GM19468 (cell line): ENCODE results near the gene NXF1.
"Not testable (repeated sequence)": the region's sequence is repeated elsewhere in the genome, so short reads cannot be mapped to it uniquely, and the experiment has no call there.

Experiments
- ATAC-seq: cut with Tn5 transposase; IDR thresholded peaks from one replicate; pipeline ENCODE4 v1.9.1; 2021; ENCODE audit warnings: mild to moderate bottlenecking, moderate library complexity, moderate number of reproducible peaks; ENCODE audit not compliant: unreplicated experiment; ENCODE audit errors: extremely low read depth

The NXF1 gene

GRCh38 chr11:62788991-62789390 is 16.2 kb downstream of the NXF1 start:
- no peak for ATAC-seq

GRCh38 chr11:62787005-62787759 is 18.1 kb downstream of the NXF1 start, which contains the start of gene TMEM179B:
Gene TMEM179B, plus strand, starts transcription at chr11:62787402. Its CDS starts 30 bp downstream, at chr11:62787432.
- ATAC-seq, result peak; percentile 20

DNA sequence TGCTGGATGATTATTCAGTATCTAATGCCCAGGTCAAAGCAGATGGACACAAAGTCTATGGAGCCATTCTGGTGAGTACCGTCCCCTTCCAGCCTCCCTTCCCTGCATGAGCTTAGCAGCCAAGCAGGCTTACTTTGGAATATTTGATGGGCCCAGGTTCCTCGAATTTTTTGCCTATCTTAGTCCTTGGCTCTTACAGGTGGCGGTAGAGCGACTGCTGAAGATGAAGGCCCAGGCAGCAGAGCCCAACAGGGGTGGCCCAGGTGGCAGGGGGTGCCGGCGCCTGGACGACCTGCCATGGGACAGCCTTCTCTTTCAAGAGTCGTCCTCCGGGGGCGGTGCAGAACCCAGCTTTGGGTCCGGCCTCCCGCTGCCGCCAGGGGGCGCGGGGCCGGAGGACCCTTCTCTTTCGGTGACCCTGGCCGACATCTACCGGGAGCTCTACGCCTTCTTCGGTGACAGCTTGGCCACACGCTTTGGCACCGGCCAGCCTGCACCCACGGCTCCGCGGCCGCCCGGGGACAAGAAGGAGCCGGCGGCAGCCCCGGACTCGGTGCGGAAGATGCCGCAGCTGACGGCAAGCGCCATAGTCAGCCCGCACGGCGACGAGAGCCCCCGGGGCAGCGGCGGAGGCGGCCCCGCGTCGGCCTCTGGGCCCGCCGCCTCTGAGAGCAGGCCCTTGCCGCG is 18.8 kb downstream of the NXF1 start:
- ATAC-seq, result no peak

- no peak for ATAC-seq
These were observed 22.5 kb downstream of the NXF1 start for GRCh38 chr11:62782753-62783152.

GRCh38 chr11:62778441-62778840 is 26.8 kb downstream of the NXF1 start:
- ATAC-seq, result no peak

GRCh38 chr11:62777389-62777788 is 27.9 kb downstream of the NXF1 start:
- ATAC-seq, result no peak

DNA sequence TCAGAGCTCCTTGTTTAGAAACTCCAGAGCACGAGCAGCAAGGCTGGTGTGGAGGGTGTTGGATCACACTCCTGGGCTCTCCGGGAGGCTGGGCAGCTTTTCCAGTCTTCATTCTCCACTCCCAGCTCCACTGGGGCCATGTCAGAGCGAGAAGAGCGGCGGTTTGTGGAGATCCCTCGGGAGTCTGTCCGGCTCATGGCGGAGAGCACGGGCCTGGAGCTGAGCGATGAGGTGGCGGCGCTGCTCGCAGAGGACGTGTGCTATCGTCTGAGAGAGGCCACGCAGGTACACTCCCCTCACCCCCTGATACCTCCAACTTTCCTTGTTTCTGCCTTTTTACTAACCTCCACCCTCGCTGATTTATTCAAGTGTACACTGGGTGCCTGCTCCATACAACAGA is 29.6 kb downstream of the NXF1 start:
- no peak for ATAC-seq

DNA sequence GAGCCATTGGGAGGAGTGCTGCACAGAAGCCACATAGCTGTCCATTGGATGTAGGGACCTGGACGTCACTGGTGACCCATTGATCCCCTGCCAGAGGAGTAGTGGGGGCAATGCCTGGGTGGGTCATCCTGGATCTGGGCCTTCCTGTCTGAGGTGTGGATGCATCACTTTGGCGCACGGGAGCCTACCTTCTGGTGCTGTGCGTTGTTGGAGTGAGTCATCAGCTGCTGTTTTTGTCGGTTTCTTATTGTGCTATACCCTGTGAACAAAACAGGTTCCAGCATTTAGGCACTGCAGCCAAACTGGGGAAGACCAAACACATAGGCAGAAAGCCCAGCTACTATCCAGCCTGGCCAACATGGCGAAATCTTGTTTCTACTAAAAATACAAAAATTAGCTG is 30.8 kb downstream of the NXF1 start:
- no peak for ATAC-seq

DNA sequence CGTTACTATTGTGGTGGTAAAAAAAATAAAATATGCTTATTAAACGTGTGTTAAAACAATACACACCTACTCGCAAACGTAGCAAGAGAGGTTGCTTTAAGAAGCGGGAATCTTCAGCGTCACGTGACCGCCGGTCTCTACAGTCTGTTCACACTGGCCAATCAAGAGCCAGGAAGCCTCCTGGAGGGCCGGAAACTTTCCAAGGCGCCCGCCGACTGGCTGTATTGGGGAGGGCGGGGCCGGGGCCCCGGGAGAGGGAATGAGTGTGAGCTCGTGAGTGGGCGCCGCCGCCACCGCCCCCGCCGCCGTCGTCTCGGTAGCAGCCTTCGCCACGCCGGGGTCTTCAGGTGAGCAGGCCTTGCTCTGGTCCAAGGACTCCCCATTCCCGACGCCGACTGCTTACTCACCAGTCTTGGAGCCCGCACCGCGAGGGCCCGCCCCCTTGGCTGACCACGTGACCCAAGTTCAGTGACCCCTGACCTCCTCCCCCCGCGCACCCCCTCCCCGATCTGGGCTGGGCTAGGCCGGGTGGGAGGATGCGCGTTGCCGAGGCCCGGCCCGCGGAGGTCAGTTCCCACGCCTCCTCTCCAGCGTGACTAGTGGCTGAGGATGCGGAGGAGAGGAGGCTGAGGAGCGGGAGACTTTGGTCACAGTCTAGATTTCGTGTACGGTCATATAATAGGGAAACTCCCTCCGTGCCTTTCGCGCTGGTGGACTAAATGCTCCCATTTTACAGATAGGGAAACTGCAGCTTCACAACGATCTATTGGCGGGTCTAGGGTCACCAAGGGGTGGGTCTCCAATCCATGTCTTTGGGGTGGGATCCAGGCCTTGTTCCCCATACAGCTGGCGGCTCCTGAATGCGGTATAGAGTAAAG is 33.9 kb downstream of the NXF1 start, which contains the start of gene TAF6L:
Gene TAF6L (plus strand): TSS at position 253 of the 878 bp plus-strand sequence. CDS start 4,388 bp downstream, outside the sequence.
- ATAC-seq, result peak; percentile 33

DNA sequence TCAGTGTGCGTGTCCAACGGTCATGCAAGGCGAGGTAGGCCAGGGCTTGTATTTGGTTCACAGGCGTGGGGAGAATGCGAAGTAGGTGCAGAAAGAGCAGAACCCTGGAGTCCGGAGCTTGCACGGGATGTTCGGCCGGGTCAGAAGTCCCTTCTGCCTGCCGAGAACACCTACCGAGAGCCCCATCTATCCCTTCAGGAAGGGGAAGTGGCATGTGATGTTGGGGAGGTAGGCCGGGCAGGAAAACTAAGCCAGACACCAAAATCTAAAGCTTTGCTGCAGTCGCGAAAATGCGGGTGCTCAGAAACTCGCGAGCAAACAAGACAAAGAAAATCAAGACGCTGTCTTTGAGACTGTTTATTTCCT is 34.5 kb downstream of the NXF1 start:
- ATAC-seq, result no peak

DNA sequence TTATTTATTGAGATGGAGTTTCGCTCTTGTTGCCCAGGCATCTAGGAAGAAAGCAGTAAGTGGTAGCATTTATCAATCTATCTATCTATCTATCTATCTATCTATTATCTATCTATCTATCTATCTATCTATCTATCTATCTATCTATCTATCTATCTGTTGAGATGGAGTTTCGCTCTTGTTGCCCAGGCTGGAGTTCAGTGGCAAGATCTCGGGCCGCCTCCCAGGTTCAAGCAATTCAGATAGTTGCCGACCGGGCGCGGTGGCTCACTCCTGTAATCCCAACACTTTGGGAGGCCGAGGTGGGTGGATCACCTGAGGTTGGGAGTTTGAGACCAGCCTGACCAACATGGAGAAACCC is 44.4 kb downstream of the NXF1 start:
- ATAC-seq, result not testable (repeated sequence)

DNA sequence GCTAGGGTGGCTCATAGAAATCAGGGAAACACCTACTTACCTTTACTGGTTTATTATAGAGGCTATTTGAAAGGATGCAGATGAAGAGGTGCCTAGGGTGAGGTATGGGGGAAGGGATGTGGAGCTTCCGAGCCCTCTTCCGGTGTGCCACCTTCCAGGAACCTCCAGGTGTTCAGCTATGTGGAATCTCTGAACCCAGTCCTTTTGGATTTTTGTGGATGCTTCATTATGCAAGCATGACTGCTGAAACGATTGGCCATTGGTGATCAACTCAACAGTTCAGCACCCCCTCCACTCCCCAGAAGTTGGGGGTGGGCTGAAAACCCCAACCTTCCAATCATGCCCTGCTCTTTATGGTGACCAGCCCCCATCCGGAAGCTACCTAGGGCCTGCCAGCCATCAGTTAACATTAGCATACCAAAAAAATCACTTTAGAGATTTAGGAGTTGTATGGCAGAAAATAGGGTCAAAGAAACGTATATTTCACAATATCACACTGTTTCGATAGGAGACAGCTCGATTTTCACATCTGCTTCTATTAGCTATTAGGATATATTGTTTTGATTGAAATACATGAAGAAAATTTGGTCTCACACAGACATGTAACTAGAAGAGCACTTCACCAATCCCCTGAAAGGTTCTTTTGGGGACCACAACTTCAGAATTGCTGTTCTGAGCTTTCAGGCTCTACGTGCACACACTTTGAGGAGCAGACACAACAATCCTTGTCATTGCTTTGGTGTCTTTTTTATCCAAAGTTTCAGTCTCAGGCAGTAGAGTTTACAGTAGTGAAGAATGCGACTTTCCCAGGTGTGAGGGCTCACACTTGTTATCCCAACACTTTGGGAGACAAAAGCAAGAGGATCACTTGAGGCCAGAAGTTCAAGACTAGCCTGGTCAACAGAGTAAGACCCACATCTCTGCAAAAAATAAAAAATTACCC is 47.1 kb downstream of the NXF1 start:
- no peak for ATAC-seq

- ATAC-seq, result no peak
These were observed 50.1 kb downstream of the NXF1 start for GRCh38 chr11:62755086-62755615.

DNA sequence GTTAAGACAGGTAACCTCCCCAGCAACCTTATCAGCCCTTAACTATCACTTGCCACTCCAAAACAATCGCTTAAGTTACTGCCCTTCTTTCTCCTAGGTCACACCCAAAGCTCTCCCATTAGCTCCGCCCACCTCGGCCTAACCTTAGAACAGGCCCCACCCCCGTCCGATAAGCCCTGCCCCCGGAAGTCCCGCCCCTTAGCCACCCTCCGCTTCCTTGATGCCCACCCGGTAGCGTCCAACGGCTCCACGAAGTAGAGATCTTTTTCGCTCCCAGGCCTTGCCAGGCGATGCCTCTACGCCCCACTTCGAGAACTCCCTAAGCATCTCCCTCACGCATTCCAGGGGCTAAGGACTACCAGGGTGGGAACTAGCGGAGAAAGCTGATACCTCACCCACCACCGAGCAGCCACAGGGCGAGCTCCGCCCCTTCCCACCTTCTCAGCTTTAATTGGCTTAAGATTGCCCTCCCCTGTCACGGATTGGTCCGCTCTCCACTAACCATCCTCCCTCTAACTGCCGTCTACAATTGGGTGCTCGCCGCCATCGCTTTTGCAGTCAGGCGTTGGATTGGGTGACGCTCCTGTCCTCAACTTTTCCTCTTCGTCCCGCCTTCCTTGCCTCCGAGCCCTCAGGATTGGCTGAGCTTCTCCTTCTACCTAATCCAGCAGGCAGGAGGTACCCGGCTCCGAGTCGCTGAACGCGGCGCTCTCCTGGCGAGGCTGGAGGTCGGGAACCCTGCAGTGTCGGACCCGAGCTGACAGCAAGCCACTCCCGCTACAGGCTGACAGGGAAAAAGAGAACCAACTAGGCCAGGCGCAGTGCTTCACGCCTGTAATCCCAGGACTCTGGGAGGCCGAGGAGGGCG is 51.3 kb downstream of the NXF1 start, which contains the start of gene ZBTB3:
Gene ZBTB3 (minus strand): TSS at position 425 of the 868 bp plus-strand sequence. CDS start 496 bp downstream, outside the sequence.
- peak; percentile 81 for ATAC-seq

DNA sequence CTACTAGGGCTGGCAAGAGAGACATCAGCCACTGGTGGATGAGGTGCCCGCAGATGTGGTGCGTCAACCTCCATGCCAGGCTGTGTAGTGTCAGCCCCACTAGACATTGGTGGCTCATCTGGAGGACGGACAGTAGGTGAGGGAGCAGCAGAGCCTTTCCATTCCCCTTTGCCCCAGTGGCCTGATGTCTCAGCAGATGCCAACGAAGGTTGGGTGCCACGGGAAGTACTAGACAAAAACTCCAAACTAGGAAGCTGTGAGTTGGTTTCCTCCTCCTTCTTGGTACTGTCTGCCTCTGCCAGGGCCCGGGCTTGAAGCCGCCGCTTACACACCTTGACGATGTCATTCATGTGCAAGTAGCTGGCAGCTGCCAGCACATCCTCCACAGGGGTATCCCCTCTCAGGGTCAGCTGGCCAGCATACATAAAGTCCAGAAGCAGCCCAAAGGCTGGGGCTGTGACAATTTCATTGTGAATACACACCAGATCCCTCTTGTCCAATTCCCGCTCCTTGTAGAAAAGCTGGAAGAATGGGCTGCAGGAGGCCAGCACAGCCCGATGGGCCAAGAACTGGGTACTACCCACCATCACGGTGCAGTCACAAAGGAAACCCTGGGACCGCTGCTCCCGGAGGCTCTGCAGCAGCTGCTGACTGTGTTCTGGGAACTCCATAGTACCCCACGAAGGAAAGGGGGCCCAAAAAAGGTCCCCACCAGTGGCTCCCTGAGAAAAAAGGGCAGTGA is 52.1 kb downstream of the NXF1 start:
- no peak for ATAC-seq

DNA sequence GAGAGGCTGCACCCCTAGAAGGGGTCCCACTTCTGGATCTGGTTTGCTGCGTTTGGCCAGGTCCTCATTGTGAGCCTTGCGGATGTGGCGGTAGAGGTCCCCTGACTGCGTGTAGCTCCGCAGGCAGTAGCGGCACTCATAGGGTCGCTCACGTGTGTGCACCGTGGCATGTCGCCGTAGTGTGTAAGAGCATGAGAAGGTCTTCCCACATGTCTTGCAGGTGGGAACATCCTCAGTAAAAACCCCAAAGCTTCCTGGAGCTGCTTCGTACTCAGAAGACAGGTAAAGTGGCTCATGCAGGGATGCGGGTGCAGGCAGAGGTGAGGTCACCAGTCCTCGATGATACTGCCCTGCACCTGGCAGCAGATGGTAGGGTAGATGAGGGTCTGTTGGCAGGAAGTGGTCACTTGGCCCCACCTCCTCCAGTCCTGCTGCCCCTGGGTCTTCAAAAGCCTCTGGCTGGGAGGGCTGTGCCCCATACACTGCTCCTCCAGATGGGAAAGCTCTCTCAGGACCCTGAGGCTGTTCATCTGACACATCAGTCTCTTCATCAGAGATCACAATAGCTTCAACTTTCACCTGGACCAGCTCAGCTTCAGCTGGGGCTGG is 53.0 kb downstream of the NXF1 start:
- ATAC-seq, result no peak

DNA sequence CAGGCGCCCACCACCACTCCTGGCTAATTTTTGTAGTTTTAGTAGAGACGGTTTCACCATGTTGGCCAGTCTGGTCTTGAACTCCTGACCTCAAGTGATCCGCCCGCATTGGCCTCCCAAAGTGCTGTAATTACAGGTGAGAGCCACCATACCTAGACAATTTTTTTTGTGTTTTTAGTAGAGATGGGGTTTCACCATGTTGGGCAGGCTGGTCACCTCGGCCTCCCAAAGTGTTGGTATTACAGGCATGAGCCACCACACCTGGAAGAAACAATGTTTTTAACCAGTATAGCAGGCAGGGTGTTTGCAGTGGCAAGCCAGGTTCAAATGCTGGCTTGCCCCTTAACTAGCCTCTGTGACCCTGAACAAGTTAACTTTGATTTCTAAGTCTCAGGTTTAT is 55.3 kb downstream of the NXF1 start:
- not testable (repeated sequence) for ATAC-seq
